Stimulated activated CD8-positive, alpha-beta memory T cell treated with anti-CD3 and anti-CD28 coated beads, Interleukin-15, amount 100 ng/mL, for 4 hours (primary cell): ENCODE measurements around the gene MCHR2.

Experiments used
- DNase-seq, 2 donors: peaks; one replicate each; pipeline ENCODE4 v3.0.0-alpha.2; 2020; ENCODE audit warnings: low read depth in 2 of 2

The MCHR2 gene

GRCh38 chr6:99905209-99906106, 88.6 kb downstream of the MCHR2 start:
- DNase-seq: no peak

- DNase-seq: no peak
These were observed 92.2 kb downstream of the MCHR2 start for GRCh38 chr6:99901596-99902384.

DNA sequence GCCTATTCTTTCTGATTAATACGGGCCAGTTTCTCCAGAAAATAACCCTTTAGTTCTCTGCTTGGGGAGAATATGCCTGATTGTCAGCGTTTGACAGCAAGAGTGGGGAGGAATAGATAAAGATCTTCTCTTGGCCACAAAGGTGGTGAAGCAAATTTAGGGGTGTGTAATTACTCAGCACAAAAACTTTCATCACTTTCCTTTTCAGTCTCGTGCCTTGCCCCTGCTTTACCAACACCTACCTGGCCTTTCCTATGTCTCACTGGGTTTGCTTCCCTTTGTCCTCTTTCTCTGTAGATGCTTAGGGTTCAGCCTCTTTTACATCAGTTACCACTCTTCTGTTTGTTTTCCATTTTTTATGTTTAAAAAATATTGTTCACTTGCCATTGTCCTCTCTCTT, 99.2 kb downstream of the MCHR2 start:
- DNase-seq: no peak

- no peak for DNase-seq
These were observed 107.0 kb downstream of the MCHR2 start for GRCh38 chr6:99887066-99887465.

DNA sequence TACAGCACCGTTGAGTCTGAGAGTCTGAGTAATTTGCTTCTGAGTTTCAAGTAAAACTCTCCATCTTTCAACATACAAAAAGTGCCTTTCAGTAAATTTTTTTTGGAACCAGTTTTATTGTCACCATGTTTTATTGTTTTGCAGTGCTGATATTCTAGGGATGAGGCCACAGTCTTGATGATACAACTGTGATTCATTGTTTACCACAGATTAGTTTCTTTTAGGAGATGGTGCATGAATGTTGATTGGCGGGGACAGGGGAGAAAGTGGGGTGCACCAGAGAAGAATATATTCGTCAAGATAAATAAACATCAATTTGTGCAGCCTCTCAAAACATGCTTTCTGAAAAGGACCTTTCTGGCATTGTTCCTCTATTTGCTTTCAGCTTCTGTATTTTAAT, 109.0 kb downstream of the MCHR2 start:
- no peak for DNase-seq

DNA sequence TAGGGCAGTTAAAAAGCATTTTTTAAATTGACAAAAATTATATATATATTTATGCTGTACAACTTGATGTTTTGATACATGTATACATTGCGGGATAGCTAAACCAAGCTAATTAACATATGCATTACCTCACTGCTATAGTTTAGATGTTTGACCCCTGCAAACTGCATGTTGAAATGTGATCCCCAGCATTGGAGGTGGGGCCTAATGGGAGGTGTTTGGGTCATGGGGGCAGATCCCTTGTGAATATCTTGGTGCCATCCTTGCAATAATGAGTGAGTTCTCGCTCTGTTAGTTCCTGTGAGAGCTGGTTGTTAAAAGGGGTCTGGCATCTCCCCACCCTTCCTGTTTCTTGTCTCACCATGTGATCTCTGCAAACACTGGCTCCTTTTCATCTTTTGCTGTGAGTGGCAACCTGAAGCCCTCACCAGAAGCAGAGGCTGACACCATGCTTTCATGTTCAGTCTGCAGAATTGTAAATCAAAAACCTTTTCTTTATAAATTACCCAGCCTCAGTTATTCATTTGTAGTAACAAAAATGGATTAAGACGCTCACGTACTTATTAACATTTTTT, 111.8 kb downstream of the MCHR2 start:
- DNase-seq: no peak

GRCh38 chr6:99879431-99879830, 114.6 kb downstream of the MCHR2 start:
- DNase-seq: no peak

- DNase-seq: no peak
These were observed 119.0 kb downstream of the MCHR2 start for GRCh38 chr6:99875068-99875467.

DNA sequence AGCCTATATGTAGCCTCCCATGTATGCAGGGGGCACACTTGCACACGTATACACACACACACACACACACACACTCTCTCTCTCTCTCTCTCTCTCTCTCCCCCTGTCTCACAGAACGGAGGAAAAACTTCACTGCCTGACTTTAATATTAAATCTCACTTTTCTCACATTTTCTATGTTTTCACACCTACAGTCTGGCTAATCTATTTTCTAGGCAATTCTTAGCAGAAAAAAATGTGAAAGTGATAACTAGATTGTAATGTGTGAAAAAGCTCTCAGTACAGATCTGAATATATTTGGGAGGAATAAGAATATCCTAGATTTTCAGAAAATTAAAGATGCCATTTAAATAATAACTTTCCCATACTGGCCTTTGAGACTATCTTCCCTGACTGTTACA, 120.9 kb downstream of the MCHR2 start:
- DNase-seq: no peak

- DNase-seq: no peak
These were observed 122.4 kb downstream of the MCHR2 start for GRCh38 chr6:99871641-99872040.
